GM06990 (cell line): ENCODE results near the gene KMT2C.

Experiments used
- DNase-seq: peaks from one replicate; pipeline ENCODE4 v3.0.0-alpha.2; 2011; ENCODE audit not compliant: insufficient read length; ENCODE audit errors: extremely low read depth
- H3K27me3 ChIP-seq: replicated peaks from 2 replicates; pipeline ENCODE4 v1.6.0; 2011; ENCODE audit warnings: low read length; ENCODE audit not compliant: control insufficient read depth, insufficient read depth
- H3K36me3 ChIP-seq: 2 replicates; pipeline ENCODE4 v1.5.1; 2011; ENCODE audit warnings: low read length; ENCODE audit not compliant: control insufficient read depth, insufficient read depth
- H3K4me3 ChIP-seq: replicated peaks from 2 replicates; pipeline ENCODE4 v1.5.1; 2011; ENCODE audit warnings: low read depth, mild to moderate bottlenecking, control low read depth, low read length
- TF ChIP-seq, protein P1 (sequence below): IDR thresholded peaks from 2 replicates; pipeline ENCODE4 v1.5.1; 2011; ENCODE audit warnings: low read length, control low read depth, mild to moderate bottlenecking, inconsistent platforms; ENCODE audit not compliant: insufficient read depth, poor library complexity, severe bottlenecking

Gene KMT2C

DNA sequence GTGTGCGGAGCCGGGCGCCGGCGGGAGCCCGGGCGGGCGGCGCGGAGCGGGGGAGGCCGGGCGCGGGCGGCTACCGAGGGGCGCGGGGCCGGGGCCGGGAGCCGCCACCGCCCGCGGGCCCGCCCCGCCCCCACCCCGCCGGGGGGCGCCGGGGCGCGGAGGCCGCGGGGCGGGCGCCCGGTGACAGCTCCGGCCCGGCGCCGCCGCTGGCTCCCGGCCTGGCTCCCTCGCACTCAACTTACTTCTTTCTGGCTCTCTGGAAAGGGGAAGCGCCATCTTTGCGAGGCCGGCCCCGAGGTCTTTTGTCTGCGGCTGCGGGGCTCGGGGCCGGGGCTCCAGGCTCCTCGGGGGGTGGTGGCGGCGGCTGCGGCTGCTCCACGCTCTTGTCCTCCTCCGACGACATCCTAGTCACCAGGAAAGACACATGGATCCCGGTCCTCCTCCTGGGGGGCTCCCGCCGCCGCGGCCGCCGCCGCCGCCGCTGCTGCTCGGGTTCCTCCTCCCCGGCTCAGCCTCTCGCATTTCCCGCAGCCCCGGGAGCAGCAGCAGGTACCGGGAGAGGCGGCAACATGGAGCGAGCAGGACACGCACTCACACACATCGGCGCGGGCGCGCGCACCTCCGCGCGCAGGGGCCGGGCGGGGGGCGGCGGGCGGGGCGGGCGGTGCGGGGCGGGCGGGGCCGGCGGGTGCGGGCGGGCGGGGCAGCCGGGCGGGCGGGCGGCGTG, at the start of gene KMT2C:
TSS of gene KMT2C (minus strand) at position 620 of the 727 bp plus-strand sequence. CDS start at position 403, 217 bp downstream.
- H3K27me3 ChIP-seq: no peaks in the 10 kb centered on the region
- H3K4me3 ChIP-seq: peak within 1 kb of the TSS; percentile 81
- TF ChIP-seq, protein P1, sequence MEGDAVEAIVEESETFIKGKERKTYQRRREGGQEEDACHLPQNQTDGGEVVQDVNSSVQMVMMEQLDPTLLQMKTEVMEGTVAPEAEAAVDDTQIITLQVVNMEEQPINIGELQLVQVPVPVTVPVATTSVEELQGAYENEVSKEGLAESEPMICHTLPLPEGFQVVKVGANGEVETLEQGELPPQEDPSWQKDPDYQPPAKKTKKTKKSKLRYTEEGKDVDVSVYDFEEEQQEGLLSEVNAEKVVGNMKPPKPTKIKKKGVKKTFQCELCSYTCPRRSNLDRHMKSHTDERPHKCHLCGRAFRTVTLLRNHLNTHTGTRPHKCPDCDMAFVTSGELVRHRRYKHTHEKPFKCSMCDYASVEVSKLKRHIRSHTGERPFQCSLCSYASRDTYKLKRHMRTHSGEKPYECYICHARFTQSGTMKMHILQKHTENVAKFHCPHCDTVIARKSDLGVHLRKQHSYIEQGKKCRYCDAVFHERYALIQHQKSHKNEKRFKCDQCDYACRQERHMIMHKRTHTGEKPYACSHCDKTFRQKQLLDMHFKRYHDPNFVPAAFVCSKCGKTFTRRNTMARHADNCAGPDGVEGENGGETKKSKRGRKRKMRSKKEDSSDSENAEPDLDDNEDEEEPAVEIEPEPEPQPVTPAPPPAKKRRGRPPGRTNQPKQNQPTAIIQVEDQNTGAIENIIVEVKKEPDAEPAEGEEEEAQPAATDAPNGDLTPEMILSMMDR: no peak
- DNase-seq: peak; percentile 64
- no peaks in the 10 kb centered on the region for H3K36me3 ChIP-seq

DNA sequence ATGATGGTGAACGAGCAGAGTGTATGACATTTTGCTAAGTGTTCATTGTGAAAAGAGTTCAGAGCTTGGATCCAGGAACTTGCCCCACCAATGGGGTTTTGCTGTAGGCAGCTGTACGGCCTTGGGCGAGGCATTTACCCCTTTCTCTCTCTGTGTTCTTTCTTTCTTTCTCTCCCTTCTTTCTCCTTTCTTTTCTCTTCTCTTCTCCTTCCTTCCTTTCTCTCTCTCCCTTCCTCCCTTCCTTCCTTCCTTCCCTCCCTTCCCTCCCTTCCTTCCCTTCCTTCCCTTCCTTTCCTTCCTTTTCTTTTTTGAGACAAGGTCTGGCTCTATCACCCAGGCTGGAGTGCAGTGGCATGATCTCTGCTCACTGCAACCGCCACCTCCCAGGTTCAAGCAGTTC, 45.3 kb upstream of the KMT2C start:
- Histone ChIP-seq H3K4me3 (no peak overlapping the region), H3K27me3 (no peaks in the 10 kb centered on the region), H3K36me3 (no peaks in the 10 kb centered on the region)
- TF ChIP-seq, protein P1: no peak
- no peak for DNase-seq

- H3K27me3 ChIP-seq: no peaks in the 10 kb centered on the region
- no peaks in the 10 kb centered on the region for H3K36me3 ChIP-seq
- TF ChIP-seq, protein P1: no peak
- H3K4me3 ChIP-seq: no peak overlapping the region
- DNase-seq: no peak
Measured at GRCh38 chr7:152480664-152481063, 44.9 kb upstream of the KMT2C start.

DNA sequence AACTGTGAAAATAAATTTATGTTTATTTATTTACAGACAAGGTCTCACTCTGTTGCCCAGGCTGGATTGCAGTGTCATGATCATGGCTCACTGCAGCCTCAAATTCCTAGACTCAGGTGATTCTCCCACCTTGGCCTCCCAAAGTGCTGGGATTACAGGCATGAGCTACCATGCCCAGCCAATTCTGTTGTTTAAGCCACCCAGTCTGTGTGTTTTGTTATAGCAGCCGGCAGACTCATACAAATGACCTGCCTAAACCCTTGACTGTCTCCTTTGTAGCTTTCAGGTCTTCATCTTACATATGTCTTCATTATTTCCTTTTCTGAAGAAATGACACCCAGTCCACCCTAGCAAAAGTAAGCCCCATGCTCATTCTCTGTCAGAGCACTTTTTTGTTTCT, 43.8 kb upstream of the KMT2C start:
- TF ChIP-seq, protein P1: no peak
- no peaks in the 10 kb centered on the region for H3K36me3 ChIP-seq
- no peak overlapping the region for H3K4me3 ChIP-seq
- DNase-seq: no peak
- H3K27me3 ChIP-seq: no peaks in the 10 kb centered on the region

- DNase-seq: no peak
- H3K27me3 ChIP-seq: no peaks in the 10 kb centered on the region
- H3K36me3 ChIP-seq: no peaks in the 10 kb centered on the region
- TF ChIP-seq, protein P1: no peak
- H3K4me3 ChIP-seq: no peak overlapping the region
Measured at GRCh38 chr7:152478140-152478539, 42.3 kb upstream of the KMT2C start.
